Endothelial cell of umbilical vein (primary cell): ENCODE data around the gene MRPS12. TPM values are rescaled to one million over a fixed set of nuclear protein-coding genes. Genes with fewer than 3 reads are reported as not detected.
A peak's percentile ranks its signal among the peaks of the same experiment; 100 is the strongest.

Experiments
- BruUV-seq: library from RNA; stranded (reverse); fragments of 400-500 nt; replicated peaks from 2 replicates; lab custom pipeline; 2021; lab: Mats Ljungman, UMichigan
- CTCF ChIA-PET: fragments of 300-600, 350-600 bp; sonication (Branson Sonifier 250); formaldehyde crosslinking; loops from one replicate; lab custom pipeline; 2021; ENCODE audit warnings: antibody characterized with exemption, inconsistent platforms; lab: Charles Lee
- POLR2A ChIA-PET: fragments of 300-600, 350-600 bp; sonication (Branson Sonifier 250); formaldehyde crosslinking; loops from one replicate; lab custom pipeline; 2021; ENCODE audit warnings: antibody characterized with exemption, inconsistent platforms; lab: Charles Lee
- DNase-seq: peaks from one replicate; pipeline ENCODE4 v3.0.0-alpha.2; 2011; ENCODE audit warnings: low read depth, low spot score
- FAIRE-seq: peaks from 2 replicates; lab custom pipeline; 2011; peaks lifted over from hg19 to GRCh38; lab: Jason Lieb, UNC
- H2AFZ ChIP-seq: 2 replicates; pipeline ENCODE4 v1.6.0; 2012; ENCODE audit warnings: low read depth, low read length, control low read depth, inconsistent platforms
- H3K27ac ChIP-seq: 2 replicates; pipeline ENCODE4 v1.5.1; 2011; ENCODE audit warnings: low read depth, mild to moderate bottlenecking, control low read depth, low read length, moderate library complexity; ENCODE audit not compliant: insufficient read depth
- H3K27me3 ChIP-seq, 2 experiments: 2 replicates each; pipeline versions ENCODE4 v1.6.0 to v1.6.1; 2011; ENCODE audit warnings: low read length in 2 of 2, mixed read lengths in 1 of 2; ENCODE audit not compliant: control insufficient read depth in 2 of 2, insufficient read depth in 2 of 2
- H3K36me3 ChIP-seq, 2 experiments: 2 replicates in 1 of 2; 3 replicates in 1 of 2; pipeline ENCODE4 v1.5.1; 2011; ENCODE audit warnings: low read length in 2 of 2, mild to moderate bottlenecking in 1 of 2, moderate library complexity in 1 of 2; ENCODE audit not compliant: control insufficient read depth in 2 of 2, insufficient read depth in 2 of 2; ENCODE audit errors: extremely low read depth in 1 of 2
- H3K4me1 ChIP-seq: 3 replicates; pipeline ENCODE4 v1.5.1; 2011; ENCODE audit warnings: mild to moderate bottlenecking, low read length; ENCODE audit not compliant: control insufficient read depth, insufficient read depth; ENCODE audit errors: extremely low read depth
- H3K4me2 ChIP-seq: 2 replicates; pipeline ENCODE4 v1.6.1; 2011; ENCODE audit warnings: low read length, control low read depth, mixed read lengths; ENCODE audit not compliant: insufficient read depth
- H3K4me3 ChIP-seq, 3 experiments: fragments of 200-600 bp in 1 of 3; sonication (generic), shearing (Covaris generic) in 1 of 3; replicated peaks in 1 of 3; 2 replicates each; pipeline ENCODE4 v1.5.1; 2011 to 2016; ENCODE audit warnings: control low read depth in 3 of 3, low read length in 3 of 3, mild to moderate bottlenecking in 2 of 3, inconsistent platforms in 1 of 3, low read depth in 1 of 3, moderate library complexity in 1 of 3; ENCODE audit not compliant: insufficient read depth in 1 of 3
- H3K79me2 ChIP-seq: 2 replicates; pipeline ENCODE4 v1.6.0; 2012; ENCODE audit warnings: low read length, inconsistent platforms; ENCODE audit not compliant: control insufficient read depth, insufficient read depth
- H3K9ac ChIP-seq: replicated peaks from 2 replicates; pipeline ENCODE3; 2011; ENCODE audit warnings: low read length, control low read depth; ENCODE audit not compliant: insufficient read depth; ENCODE audit errors: extremely low read depth
- H3K9me1 ChIP-seq: replicated peaks from 3 replicates; pipeline ENCODE4 v1.6.0; 2011; ENCODE audit warnings: mild to moderate bottlenecking, low read length; ENCODE audit not compliant: control insufficient read depth, insufficient read depth; ENCODE audit errors: extremely low read depth
- H3K9me3 ChIP-seq: replicated peaks from 2 replicates; pipeline ENCODE4 v1.5.1; 2012; ENCODE audit warnings: low read length, inconsistent platforms; ENCODE audit not compliant: control insufficient read depth, insufficient read depth
- H4K20me1 ChIP-seq: replicated peaks from 2 replicates; pipeline ENCODE3; 2011; ENCODE audit warnings: mild to moderate bottlenecking, low read length; ENCODE audit not compliant: control insufficient read depth, insufficient read depth; ENCODE audit errors: extremely low read depth
- EZH2 ChIP-seq: IDR thresholded peaks from 2 replicates; pipeline ENCODE4 v1.6.1; 2012; ENCODE audit warnings: borderline replicate concordance, low read depth, mild to moderate bottlenecking, moderate library complexity, low read length, inconsistent platforms; ENCODE audit not compliant: severe bottlenecking
- MYC ChIP-seq: IDR thresholded peaks from one replicate; pipeline ENCODE4 v1.6.1; 2011; ENCODE audit warnings: mild to moderate bottlenecking, low read depth, low read length
- dilution Hi-C: fragments of 300-500 bp; cut with MboI; formaldehyde crosslinking; loops from one replicate; pipeline ENCODE4 v1.15.0; 2019; ENCODE audit warnings: low sequenced_read_pairs; ENCODE audit not compliant: extremely low pct_ligation_motif_present
- intact Hi-C: fragments of 100-400 bp; cut with micrococcal nuclease; formaldehyde crosslinking; loops from one replicate; pipeline ENCODE4 v1.10.0; 2022
- polyA plus RNA-seq, 4 experiments: library from polyadenylated mRNA; depleted of rRNA in 3 of 4; stranded (reverse) in 3 of 4; unstranded in 1 of 4; fragments of >200 nt; gene quantifications; 2 replicates each; pipeline versions ENCODE4 v1.2.1 to v1.2.3, GENCODE V29; 2011 to 2012; ENCODE audit warnings: missing spikeins in 1 of 4
- total RNA-seq: library from RNA; stranded (reverse); gene quantifications from 2 replicates; pipeline ENCODE4 v1.2.3, GENCODE V29; 2021
- TF ChIP-seq, protein P1 (sequence below), 2 donors: IDR thresholded peaks; 1 replicate in 1 of 2; 2 replicates in 1 of 2; pipeline ENCODE4 v1.5.1; 2011; ENCODE audit warnings: low read length in 2 of 2, mild to moderate bottlenecking in 2 of 2, moderate library complexity in 2 of 2, control low read depth in 1 of 2, inconsistent platforms in 1 of 2, low read depth in 1 of 2; ENCODE audit not compliant: insufficient read depth in 1 of 2; ENCODE audit errors: extremely low read depth in 1 of 2

MRPS12 gene
- total and polyA plus RNA-seq, 2 donors (not counting 3 experiments of a cell fraction or from before 2014, with no cell fraction given), result 49.3 to 86.3 TPM

DNA sequence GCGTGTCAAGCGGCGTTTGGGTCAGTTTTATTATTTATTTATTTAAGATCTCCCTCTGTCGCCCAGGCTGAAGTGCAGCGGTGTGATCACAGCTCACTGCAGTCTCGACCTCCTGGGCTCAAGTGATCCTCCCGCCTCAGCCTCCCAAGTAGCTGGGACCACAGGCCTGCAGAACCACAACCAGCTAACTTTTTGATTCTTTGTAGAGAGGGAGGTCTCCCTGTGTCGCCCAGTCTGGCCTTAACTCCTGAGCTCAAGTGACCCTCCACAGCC, 713 bp downstream of the MRPS12 start:
- H3K27me3 ChIP-seq, result no peaks in the 10 kb centered on the region
- peaks cover 22% of the 10 kb centered on the region for H3K79me2 ChIP-seq
- no peak for TF ChIP-seq MYC
- TF ChIP-seq, protein P1, sequence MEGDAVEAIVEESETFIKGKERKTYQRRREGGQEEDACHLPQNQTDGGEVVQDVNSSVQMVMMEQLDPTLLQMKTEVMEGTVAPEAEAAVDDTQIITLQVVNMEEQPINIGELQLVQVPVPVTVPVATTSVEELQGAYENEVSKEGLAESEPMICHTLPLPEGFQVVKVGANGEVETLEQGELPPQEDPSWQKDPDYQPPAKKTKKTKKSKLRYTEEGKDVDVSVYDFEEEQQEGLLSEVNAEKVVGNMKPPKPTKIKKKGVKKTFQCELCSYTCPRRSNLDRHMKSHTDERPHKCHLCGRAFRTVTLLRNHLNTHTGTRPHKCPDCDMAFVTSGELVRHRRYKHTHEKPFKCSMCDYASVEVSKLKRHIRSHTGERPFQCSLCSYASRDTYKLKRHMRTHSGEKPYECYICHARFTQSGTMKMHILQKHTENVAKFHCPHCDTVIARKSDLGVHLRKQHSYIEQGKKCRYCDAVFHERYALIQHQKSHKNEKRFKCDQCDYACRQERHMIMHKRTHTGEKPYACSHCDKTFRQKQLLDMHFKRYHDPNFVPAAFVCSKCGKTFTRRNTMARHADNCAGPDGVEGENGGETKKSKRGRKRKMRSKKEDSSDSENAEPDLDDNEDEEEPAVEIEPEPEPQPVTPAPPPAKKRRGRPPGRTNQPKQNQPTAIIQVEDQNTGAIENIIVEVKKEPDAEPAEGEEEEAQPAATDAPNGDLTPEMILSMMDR (IDR thresholded peaks at IDR 0.05; ENCODE audit: extremely low read depth in 1 of 2, insufficient read depth in 1 of 2, low read depth in 1 of 2, low read length in 2 of 2), result no peak
- no peaks in the 10 kb centered on the region for H4K20me1 ChIP-seq
- H3K4me2 ChIP-seq, result peak overlapping the region; percentile 74
- no TSS peak for BruUV-seq
- no peaks in the 10 kb centered on the region for H3K9me1 ChIP-seq
- dilution Hi-C loops, result no loop called here
- H3K9me3 ChIP-seq, result no peaks in the 10 kb centered on the region
- no peak for DNase-seq
- peak; percentile 55 for FAIRE-seq
- peak overlapping the region; percentile 86 for H3K9ac ChIP-seq
- H3K27ac ChIP-seq, result peak overlapping the region; percentile 69
- ChIA-PET CTCF (interaction anchor here (1.8 to 3.4 kb wide), 5 partner anchors 8 to 528 kb away, joined by 8 to 29 read pairs (median 15); partner anchors contain the start of gene FAM98C), POLR2A (no interaction called here)
- intact Hi-C loops, result loop anchor here (2.0 kb wide), 1 partner anchor 295 kb away; no protein-coding TSS in a partner anchor
- peak overlapping the region; percentile 50 to 78 (median 58) for H3K4me3 ChIP-seq
- peaks cover 0 to 5% of the 10 kb centered on the region in 2 experiments for H3K36me3 ChIP-seq
- peaks cover 14% of the 10 kb centered on the region for H3K4me1 ChIP-seq
- no peak overlapping the region for H2AFZ ChIP-seq

DNA sequence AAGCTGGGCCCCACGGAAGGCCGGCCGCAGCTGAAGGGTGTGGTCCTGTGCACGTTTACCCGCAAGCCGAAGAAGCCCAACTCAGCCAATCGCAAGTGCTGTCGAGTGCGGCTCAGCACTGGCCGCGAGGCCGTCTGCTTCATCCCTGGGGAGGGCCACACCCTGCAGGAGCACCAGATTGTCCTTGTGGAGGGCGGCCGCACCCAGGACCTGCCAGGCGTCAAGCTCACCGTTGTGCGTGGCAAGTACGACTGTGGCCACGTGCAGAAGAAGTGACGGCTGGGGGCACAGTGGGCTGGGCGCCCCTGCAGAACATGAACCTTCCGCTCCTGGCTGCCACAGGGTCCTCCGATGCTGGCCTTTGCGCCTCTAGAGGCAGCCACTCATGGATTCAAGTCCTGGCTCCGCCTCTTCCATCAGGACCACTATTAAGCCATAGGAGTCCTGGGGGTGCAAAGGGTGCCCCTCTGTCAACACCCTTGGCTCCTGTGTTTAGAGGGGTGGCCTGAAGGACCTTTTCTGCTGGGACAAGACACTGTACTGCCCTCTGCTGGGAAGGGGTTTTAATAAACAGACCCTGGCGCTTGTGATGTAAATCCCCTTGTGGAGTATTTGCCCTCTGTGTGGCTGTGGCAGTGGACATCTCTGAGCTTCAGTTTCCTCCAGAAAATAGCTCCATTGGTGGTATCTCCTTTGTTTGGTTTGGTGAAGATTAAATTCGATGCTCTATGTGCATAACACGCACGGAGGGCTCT, 1.9 kb downstream of the MRPS12 start:
- no peak for TF ChIP-seq EZH2
- TF ChIP-seq, protein P1 (IDR thresholded peaks at IDR 0.05; ENCODE audit: extremely low read depth in 1 of 2, insufficient read depth in 1 of 2, low read depth in 1 of 2, low read length in 2 of 2), result peak; percentile 28 to 41
- Histone ChIP-seq H4K20me1 (no peaks in the 10 kb centered on the region), H3K4me2 (no peak overlapping the region), H2AFZ (no peak overlapping the region), H3K4me3 (no peak overlapping the region), H3K27ac (no peak overlapping the region), H3K9ac (no peak overlapping the region), H3K36me3 (peaks cover 0 to 5% of the 10 kb centered on the region in 2 experiments), H3K9me3 (no peaks in the 10 kb centered on the region), H3K27me3 (no peaks in the 10 kb centered on the region), H3K4me1 (peaks cover 14% of the 10 kb centered on the region), H3K9me1 (no peaks in the 10 kb centered on the region), H3K79me2 (peaks cover 22% of the 10 kb centered on the region)
- ChIA-PET POLR2A (interaction anchor here (0.6 kb wide), 1 partner anchor 80 kb away, joined by 3 read pairs; no protein-coding TSS in a partner anchor), CTCF (interaction anchor here (0.7 to 3.4 kb wide), 6 partner anchors 45 to 530 kb away, joined by 3 to 13 read pairs (median 4); partner anchors contain the start of gene FAM98C)
- DNase-seq (peak; percentile 43), FAIRE-seq (peak; percentile 77)
- intact Hi-C loops, result no loop called here
- no TSS peak for BruUV-seq
- dilution Hi-C loops, result no loop called here
